GM10266 (cell line): ENCODE measurements around the gene RAB25.
A peak's percentile ranks its signal among the peaks of the same experiment; 100 is the strongest.

ENCODE experiments used
- DNase-seq: peaks from one replicate; pipeline ENCODE4 v3.0.0; 2012; ENCODE audit errors: extremely low spot score
- CTCF ChIP-seq: IDR thresholded peaks from 2 replicates; pipeline ENCODE4 v1.5.1; 2012; ENCODE audit warnings: mild to moderate bottlenecking, low read depth; ENCODE audit not compliant: control insufficient read depth, insufficient read depth; ENCODE audit errors: missing control alignments

The RAB25 gene

DNA sequence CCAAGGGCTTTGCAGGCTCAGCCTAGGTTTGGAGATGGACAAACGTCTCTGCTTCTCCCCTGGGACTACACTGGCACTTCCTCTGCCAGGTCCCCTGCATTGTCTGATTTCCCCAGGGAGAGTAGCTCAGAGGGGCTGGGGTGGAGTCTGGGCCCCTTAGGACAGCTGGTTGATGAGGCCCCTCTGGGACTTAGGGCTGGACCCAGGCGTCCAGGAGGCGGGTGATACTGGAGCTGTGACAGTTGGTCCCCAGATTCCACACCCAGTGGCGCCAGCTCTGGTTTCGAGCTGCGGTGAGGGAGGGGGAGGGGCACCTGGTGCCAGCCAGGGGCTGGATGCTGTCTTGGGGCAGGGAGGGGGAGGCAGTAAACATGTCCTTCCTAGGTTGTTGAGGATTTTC is 28.7 kb downstream of the RAB25 start:
- no peak for DNase-seq
- no peak for TF ChIP-seq CTCF

DNA sequence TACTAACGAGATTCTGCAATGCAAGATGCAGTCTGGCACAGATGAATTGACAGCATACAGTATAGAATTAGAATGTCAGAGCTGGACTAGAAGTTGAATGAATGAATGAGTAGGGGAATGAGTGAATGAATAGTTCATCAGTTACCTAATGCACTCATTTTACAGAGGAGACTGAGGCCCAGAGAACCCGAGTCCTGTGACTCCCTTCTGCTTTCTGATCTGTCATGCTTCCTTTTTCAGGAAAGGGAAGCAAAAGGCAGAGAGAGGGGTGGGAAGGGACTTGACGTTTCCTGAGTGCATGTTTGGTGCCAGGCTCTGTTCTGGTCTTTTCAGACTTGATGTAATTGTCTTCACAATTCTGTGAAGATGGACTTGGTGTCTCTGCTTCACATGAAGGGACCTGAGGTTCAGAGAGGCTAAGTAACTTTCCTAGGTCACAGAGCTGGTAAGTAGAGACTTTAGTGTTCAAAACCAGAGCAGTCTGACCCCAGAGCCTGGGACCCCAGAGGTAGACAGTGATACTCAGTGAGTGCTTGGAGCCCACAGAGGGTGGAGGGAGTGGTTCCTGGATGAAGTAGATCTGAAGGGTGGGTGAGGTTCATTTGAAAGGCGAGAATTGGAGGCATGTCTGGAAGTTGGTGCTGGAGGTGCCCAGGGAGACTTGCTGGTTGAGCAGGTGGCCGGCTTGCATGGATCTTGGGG is 29.3 kb downstream of the RAB25 start:
- no peak for DNase-seq
- TF ChIP-seq CTCF = no peak

GRCh38 chr1:156090840-156091188 is 29.9 kb downstream of the RAB25 start:
- TF ChIP-seq CTCF = peak; percentile 73
- peak; percentile 81 for DNase-seq

- no peak for DNase-seq
- TF ChIP-seq CTCF = no peak
Observed at GRCh38 chr1:156091610-156092009, 30.6 kb downstream of the RAB25 start.

GRCh38 chr1:156095906-156096508 is 35.0 kb downstream of the RAB25 start:
- TF ChIP-seq CTCF = no peak
- no peak for DNase-seq

DNA sequence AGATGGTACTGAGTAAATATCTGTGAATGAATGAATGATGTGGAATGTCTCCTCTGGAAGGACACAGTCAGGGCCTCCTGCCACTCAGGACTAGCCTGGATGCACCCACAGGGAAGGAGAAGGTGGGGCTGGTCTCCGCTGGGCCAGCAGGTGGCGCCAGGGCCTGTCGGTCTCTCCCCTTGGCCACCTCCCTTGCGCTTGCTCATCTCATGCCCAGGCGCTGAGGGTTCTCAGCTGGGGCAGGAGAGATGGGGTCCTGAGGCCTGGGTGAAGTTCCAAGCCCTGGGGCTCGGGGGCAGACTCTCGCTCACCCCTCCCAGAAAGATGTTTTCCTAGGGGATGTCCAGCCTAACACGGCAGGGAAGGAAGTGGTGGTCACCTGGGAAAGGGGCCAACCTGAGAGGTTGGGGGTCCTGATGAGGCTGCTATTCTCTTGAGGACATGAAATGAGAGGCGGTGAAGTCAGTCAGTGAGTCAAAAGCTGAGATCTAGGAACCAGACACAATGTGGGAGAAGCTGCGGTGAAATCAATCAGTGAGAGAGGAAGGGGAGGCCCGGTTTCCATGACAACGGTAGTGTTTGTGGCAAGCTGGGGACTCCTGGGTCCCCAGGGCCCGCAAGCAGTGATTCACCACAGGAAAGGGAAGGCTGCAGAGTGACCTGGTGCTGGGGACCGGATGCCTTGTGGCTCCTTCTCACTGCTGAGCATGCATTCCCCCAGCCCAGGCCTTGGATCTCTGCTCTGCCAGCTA is 35.9 kb downstream of the RAB25 start:
- peak; percentile 85 for DNase-seq
- peak; percentile 95 for TF ChIP-seq CTCF
